HG02973 (cell line): ENCODE measurements around the gene NHLRC2.
"Not testable (repeated sequence)": the region's sequence is repeated elsewhere in the genome, so short reads cannot be mapped to it uniquely, and the experiment has no call there.

ENCODE experiments used
- ATAC-seq: cut with Tn5 transposase; IDR thresholded peaks from one replicate; pipeline ENCODE4 v1.9.1; 2021; ENCODE audit warnings: moderate library complexity; ENCODE audit not compliant: unreplicated experiment

The NHLRC2 gene, protein sequence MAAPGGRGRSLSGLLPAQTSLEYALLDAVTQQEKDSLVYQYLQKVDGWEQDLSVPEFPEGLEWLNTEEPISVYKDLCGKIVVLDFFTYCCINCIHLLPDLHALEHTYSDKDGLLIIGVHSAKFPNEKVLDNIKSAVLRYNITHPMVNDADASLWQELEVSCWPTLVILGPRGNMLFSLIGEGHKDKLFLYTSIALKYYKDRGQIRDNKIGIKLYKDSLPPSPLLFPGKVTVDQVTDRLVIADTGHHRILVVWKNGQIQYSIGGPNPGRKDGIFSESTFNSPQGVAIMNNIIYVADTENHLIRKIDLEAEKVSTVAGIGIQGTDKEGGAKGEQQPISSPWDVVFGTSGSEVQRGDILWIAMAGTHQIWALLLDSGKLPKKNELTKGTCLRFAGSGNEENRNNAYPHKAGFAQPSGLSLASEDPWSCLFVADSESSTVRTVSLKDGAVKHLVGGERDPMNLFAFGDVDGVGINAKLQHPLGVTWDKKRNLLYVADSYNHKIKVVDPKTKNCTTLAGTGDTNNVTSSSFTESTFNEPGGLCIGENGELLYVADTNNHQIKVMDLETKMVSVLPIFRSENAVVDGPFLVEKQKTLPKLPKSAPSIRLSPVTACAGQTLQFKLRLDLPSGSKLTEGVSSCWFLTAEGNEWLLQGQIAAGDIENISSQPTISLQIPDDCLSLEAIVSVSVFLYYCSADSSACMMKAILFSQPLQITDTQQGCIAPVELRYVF

DNA sequence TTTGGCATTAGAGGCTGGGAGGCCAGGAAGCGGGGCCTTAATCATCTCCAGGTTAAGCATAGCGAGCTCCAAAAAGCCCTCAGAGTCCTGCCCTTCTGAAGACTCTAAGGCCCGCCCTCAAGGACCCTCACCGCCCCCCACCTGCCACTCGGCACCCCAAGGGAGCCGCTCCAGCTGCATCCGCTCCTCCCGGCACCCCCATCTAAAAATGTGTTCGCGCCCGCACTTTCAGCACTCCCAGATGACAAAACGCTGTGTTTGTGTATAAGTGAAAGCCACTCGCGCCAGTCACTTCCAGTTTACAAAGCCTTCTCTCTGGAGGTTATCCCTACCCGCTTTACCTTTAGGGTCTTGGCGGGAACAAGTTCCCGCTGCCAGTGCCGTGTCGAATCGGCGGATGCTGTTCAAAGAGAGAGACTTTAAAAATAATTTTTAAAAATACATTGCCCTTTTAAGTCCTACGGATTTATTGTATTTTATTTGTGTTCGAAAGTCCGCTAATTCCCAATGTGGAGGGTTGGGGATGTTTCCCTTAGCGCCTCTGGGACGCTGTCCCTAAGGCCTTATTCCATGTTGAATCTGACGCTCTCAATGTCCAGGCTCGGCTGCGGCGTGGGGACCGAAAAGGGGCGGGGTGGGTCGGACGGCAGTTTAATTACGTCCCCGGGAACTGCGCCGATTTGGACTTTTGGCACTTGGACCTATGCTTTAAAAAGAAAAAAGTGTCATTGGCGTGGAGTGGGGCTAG is at the start of gene NHLRC2, which contains the start of gene DCLRE1A:
TSS of gene NHLRC2 (plus strand) at position 649 of the 748 bp plus-strand sequence. CDS start 212 bp downstream, outside the sequence.
TSS of gene DCLRE1A (minus strand) at position 70 of the 748 bp plus-strand sequence. CDS start 900 bp downstream, outside the sequence.
- ATAC-seq: peak; percentile 26

DNA sequence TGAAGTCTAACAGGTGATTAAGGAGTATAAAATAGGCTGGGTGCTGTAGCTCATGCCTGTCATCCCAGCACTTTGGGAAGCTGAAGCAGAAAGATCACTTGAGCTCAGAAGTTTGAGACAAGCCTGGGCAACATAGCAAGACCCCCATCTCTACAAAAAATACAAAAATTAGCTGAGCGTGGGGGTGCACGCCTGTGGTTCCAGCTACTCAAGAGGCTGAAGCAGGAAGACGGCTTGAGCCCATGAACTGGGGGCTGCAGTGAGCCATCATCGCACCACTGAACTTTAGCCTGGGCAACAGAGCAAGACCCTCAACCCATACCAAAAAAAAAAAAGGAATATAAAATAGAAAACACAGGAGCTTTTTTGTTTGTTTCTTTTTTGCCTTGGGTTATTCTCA is 48.0 kb upstream of the NHLRC2 start:
- no peak for ATAC-seq

DNA sequence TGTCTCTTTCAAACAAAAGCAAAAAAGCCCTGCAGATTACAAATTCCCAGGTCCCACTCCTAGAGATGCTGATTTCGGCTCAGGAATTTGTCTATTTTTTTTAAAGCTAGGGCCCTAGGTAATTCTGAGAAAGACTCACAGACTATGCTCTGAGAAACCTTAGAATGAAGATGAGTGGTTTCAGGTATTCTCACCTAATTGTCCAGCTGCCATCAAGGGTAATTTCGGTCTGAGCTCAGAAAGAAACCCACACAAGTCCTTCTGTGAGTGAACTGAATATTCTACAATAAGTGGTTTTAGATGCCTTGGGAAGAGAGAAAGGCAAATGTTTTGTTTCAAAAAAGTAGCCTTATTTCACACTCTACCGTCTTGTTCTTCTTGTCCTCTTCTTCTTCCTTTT is 46.3 kb upstream of the NHLRC2 start:
- ATAC-seq: no peak

DNA sequence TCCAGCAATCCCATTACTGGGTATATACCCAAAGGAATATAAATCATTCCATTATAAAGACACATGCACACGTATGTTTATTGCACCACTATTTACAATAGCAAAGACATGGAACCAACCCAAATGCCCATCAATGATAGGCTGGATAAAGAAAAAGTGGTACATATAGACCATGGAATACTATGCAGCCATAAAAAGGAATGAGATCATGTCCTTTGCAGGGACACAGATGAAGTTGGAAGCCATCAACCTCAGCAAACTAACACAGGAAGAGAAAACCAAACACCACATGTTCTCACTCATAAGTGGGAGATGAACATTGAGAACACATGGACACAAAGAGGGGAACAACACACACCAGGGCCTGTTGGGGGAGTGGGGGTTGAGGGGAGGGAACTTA is 39.8 kb upstream of the NHLRC2 start:
- ATAC-seq: not testable (repeated sequence)

DNA sequence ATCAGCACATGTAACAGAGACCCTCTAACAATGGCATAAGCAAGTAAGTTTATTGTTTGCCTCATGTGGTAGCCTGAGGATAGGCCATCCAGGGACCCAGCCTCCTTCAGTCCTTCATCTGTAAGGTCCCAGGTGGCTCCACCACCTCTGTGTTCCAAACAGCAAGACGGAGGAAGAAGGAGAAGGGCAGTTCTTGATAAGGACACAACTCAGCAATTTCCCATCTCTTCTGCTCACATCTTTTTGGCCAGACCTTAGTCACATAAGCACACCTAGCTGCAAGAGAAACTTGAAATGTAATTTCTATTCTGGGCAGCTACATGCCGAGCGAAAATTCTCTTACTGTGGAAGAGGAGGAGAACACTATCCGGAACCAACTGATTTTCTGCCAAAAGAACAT is 34.5 kb upstream of the NHLRC2 start:
- ATAC-seq: no peak

DNA sequence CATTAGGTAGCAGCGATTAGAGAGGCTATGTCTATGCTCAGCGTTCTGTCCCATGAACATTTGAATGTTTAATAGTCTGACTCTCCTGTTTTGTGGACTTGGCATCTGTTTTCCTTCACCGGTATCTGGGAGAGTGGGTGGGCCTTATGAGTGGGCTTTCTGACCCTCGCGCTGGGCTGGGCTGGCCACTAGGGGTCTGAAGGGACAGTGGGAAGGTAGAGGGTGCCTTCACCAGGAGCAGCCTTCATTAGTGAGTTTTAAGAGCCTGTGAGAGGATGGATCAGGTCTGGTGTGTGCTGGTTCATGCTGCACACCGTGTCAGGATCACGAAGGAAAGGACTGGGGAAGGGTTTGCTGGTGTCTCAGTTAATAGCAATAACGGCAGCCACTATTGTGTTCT is 34.0 kb upstream of the NHLRC2 start:
- ATAC-seq: no peak

DNA sequence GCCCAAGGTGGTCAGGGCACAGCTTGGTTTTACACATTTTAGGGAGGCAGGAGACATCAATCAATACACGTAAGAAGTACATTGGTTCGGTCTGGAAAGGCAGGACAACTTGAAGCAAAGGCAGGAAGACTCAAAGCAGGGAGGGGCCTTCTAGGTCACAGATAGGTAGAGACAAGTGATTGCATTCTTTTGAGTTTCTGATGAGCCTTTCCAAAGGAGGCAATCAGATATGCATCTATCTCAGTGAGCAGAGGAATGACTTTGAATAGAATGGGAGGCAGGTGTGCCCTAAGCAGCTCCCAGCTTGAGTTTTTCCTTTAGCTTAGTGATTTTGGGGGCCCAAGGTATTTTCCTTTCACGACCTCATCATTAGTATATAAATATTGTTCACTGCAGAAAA is 33.2 kb upstream of the NHLRC2 start:
- ATAC-seq: not testable (repeated sequence)

DNA sequence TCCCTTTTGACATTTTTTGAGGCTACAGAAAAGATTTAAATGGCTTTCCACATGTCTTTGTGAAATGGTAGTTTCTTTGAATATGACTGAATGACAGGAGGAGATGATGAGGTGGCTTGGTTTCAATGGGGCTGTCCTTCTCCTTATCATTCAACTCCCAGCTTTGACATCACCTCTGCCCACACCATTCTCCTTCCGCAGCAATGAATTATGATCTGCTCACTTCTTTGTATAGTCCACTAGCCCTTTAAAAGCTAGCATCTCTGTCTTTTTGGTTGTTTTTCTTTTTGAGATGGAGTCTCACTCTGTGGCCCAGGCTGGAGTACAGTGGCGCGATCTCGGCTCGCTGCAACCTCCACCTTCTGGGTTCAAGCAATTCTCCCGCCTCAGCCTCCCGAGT is 32.3 kb upstream of the NHLRC2 start:
- ATAC-seq: no peak

DNA sequence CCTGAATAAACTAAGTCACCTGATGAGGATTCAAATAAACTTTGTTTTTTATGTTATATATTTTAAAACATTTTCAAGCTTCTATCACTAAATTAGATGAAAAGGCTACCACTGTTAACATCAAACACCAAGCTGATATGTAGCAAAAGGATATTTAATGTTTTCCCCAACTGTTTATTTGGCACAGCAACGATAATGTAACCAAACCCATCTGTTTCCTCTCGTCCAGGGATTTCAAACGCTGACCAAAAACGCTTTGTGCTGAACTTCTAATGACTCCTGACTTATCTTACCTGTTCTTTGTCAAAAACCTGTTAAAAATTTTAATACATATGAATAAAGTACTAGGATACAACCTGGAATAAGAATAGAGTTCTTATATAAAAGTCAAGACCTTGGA is 31.1 kb upstream of the NHLRC2 start:
- ATAC-seq: no peak

DNA sequence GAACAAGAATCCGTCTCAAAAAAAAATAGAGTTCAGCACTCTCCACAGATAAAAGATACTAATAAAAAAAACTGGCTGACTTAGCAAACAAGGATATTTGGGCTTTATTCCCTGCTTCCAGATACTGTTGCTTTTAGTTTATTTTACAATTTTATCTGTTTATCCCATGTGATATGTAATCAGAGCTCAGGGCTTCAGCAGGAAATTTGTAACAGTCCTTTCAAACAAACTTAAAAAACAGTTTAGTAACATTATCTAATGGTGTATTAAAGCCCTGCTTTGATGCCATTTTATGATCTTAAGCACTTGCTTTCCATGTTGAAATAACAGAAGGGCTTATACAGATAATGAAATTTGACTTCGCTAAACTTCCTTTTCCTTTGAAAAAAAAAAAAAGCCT is 28.7 kb upstream of the NHLRC2 start:
- no peak for ATAC-seq

DNA sequence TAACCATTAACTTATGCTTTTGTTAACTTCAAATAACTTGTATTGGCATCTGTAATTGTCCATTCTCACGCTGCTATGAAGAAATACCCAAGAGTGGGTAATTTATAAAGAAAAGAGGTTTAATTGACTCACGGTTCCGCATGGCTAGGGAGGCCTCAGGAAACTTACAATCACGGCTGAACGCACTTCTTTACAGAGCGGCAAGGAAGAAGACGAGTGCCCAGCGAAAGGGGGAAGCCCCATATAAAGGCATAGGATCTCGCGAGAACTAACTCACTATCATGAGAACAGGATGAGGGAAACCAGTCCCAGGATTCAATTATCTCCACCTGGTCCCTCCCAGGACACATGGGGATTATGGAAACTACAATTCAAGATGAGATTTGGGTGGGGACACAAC is 25.9 kb upstream of the NHLRC2 start:
- not testable (repeated sequence) for ATAC-seq

DNA sequence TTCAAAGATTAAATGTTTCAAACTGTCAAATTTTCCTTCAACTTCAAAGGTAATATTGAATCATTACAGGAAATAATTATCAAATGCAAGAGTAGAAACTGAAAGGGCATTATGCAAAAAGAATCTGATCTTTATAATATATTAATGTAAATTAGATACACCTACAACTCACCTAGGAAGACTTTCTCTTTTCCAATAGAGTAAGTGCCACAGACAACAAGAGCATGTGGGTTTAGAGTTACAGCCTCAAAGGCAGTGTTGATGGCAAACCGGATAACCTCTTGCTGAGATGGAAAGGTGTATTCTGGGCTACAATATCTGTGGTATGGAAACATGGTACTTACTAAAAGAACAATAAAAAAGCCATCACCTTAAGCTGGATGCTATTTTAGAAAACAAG is 12.3 kb upstream of the NHLRC2 start:
- ATAC-seq: no peak

DNA sequence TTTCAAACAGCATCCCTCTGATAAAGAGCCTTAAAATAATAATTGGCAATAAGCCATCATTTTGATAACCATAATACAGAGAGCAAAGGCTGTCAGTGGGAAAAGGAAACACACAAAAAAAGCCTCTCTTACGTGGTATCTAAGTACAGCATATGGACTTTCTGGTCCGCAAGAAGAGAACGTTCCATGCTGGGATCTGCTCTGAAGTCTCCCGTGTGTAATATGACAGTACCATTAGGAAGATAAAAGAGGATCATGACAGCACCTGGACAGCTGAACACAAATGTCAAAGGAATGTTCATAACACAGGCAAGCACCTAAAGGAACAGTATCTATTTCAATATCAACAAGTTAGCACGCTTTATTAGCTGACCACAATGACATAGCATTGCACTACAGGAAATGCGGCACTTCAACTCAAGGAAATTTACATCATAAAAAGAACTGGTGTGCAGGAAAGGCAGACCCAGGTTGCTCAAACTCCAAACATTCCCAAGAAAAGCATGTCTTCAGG is 10.4 kb upstream of the NHLRC2 start:
- no peak for ATAC-seq

DNA sequence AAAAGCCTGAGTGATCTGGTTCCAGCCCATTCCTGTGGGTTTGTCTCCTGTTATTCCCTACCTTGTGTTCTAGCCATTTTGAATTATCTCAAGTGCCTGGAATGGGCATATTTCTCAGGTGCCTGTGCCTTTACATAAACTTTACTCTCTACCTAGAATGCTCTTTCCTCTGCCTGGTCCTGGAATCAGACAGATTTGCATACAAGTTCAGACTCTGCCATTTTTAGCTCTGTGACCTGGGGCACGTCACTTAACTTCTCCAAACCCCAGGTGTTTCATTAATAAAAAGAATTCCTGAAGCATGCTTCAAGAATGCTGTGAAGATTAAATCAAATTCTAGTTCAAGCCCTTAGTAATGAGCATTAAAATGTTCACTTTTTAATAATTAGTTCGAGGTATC is 8.4 kb upstream of the NHLRC2 start:
- no peak for ATAC-seq

DNA sequence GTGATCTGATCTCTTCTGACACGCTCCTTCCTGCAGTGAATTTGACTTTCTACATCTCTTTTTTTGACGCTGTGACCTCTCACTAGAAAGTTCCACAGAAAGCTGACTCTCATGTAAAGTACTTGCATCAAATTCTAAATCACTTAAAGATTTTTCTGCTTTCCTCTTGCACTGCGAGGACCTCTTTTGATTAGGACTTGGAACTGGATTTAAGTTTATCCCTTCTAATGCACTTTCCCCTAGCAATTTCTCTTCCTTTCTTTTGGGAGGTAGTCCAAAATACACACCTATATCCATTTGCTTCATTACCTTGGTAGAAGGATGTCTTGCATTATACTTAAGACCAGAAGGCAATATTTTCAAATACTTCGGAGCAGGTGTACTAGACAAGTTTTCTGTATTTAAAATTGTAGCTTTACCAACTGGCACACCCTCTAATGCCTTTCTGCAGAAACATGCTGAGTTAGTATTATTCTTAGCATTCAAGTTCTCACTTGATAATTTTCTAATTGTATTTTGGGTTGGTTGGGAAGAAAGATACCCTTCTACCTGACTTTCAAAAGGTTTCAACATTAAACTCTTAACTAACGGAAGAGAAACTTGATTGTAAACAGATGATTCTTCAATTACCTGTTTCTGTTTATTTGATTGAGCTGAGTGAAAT is 5.2 kb upstream of the NHLRC2 start:
- ATAC-seq: no peak

DNA sequence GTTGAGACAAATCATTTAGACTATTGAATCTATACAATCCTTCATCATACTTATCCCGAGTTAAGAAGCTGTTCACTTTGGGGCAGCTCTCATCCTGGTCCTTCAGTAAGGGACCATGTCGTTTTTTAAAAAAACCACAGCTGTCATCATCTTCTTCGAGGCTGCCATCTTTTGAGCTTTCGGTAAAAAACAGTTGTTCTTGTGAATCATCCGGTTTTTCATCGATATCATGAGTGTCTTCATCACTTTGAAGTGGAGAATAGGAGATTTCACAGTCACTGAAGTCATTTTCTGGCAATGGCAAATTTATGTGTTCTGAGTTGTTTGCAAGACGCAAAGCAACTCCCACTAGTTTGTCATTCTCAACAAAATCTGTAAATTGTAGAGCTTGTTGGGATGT is 4.5 kb upstream of the NHLRC2 start:
- no peak for ATAC-seq

DNA sequence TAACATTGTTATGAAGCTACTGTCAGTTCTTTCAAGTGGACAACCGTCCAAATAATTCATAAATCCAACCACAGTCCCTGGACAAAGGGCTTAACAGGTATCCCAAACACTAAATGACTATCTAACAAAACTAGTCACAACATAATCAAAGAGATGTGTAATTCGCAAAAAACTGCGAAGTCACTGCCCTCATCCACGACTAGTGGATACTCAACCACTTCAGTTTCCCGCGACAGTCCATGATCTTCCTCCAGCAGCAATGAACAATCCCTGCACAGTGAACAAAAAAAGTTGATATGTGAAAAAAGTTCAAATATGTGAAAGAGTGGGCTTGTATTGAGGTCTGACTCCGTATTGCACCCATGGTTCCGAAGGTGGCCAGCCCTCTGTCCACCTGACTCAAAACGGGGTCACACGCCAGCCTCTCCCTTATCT is 866 bp upstream of the NHLRC2 start:
- ATAC-seq: no peak

DNA sequence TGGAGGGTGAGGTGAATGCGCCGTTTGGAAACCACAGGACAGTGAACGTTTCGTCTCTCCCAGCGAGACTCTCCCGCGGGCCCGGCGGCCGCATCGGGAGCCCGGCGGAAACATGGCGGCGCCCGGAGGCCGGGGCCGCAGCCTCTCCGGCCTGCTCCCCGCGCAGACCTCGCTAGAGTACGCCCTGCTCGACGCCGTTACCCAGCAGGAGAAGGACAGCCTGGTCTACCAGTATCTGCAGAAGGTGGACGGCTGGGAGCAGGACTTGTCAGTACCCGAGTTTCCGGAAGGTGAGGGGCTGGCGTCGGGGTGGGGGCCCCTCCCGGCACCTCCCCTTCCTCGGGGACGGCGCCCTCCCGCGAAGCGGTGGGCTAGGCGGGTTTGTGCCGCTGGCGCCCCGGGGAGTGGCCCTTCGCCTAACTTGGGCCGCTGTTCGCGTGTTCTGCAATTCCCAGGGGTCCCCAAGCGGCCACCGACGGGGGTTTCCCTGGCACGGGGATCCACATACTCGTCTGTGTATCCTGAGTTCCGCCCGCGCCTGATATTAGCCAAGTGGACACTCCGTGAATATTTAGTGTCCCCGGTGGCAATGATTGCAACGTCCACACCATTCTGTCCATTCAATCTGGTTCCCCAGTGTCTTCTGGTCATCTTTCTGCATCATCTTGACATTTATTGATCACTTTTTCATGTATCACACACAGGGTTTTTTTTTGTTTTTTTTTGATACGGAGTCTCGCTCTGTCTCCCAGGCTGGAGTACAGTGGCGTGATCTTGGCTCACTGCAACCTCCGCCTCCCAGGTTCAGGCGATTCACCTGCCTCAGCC is 514 bp downstream of the NHLRC2 start:
- ATAC-seq: peak; percentile 35

DNA sequence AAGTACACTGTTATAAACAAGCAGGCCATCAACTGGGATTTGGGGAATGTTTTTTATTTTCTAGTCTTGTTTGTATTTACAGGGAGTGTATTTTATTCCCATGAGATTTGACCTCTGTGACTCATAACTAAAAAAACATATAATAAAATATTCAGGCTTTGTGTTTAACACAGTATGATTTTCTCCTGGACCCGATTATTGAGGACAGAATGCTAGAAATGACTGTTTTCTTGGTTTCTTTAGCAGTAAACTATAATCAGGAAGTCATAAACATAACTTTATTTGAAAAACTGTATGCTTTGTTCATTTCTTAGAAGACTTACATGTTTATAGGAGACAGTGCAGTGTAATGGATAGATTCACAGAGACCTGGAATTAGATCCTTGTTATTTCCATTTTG is 2.1 kb downstream of the NHLRC2 start:
- ATAC-seq: no peak

DNA sequence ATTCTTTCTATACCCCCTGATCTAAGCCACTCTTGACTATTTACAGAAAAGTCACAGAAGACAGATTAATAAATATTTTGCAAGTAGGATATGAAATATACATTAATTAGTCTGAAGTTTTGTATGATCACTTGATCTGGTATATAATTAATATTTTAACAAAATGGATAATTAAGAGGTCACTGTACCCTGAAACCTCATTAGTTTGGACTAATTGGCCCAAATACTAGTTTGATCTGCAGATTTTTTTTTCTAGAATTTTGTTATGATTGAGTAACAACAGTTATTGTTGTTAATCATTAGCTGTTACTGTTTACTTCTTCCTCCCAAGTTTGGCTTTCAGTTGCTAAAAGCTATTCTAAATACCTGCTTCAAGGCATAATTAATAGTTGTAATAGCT is 2.7 kb downstream of the NHLRC2 start:
- ATAC-seq: no peak
